Keratinocyte (primary cell): ENCODE measurements around the gene FXR1. TPM values are rescaled to one million over a fixed set of nuclear protein-coding genes. Genes with fewer than 3 reads are reported as not detected.

Experiments
- DNase-seq: peaks from one replicate; pipeline ENCODE4 v3.0.0-alpha.2; 2011; ENCODE audit warnings: low read depth, missing footprints, low spot score
- FAIRE-seq: peaks from 2 replicates; lab custom pipeline; 2011; peaks lifted over from hg19 to GRCh38; lab: Jason Lieb, UNC
- H2AFZ ChIP-seq: 2 replicates; pipeline ENCODE4 v1.6.0; 2012; ENCODE audit warnings: low read length, control low read depth, inconsistent platforms; ENCODE audit not compliant: control insufficient read depth
- H3K27ac ChIP-seq: 2 replicates; pipeline ENCODE4 v1.5.1; 2011; ENCODE audit warnings: low read length; ENCODE audit not compliant: control insufficient read depth, insufficient read depth
- H3K27me3 ChIP-seq: 3 replicates; pipeline ENCODE4 v1.6.0; 2011; ENCODE audit warnings: low read length; ENCODE audit not compliant: control insufficient read depth, insufficient read depth; ENCODE audit errors: extremely low read depth
- H3K36me3 ChIP-seq, 2 experiments: 2 replicates in 1 of 2; 3 replicates in 1 of 2; pipeline ENCODE4 v1.5.1; 2011; ENCODE audit warnings: low read length in 2 of 2, mild to moderate bottlenecking in 1 of 2; ENCODE audit not compliant: control insufficient read depth in 2 of 2, insufficient read depth in 2 of 2; ENCODE audit errors: extremely low read depth in 1 of 2
- H3K4me1 ChIP-seq: 3 replicates; pipeline ENCODE4 v1.5.1; 2011; ENCODE audit warnings: low read length; ENCODE audit not compliant: control insufficient read depth, insufficient read depth; ENCODE audit errors: extremely low read depth
- H3K4me2 ChIP-seq: 3 replicates; pipeline ENCODE4 v1.6.0; 2011; ENCODE audit warnings: low read depth, low read length; ENCODE audit not compliant: control insufficient read depth, insufficient read depth; ENCODE audit errors: extremely low read depth
- H3K4me3 ChIP-seq, 3 experiments: fragments of 200-600 bp in 1 of 3; sonication (generic) in 1 of 3; 2 replicates in 2 of 3; 3 replicates in 1 of 3; pipeline ENCODE4 v1.5.1; 2011 to 2016; ENCODE audit warnings: low read length in 3 of 3, mild to moderate bottlenecking in 3 of 3, control low read depth in 2 of 3, inconsistent platforms in 1 of 3, low read depth in 1 of 3, mixed read lengths in 1 of 3, mixed run types in 1 of 3, moderate library complexity in 1 of 3; ENCODE audit not compliant: control insufficient read depth in 2 of 3, insufficient read depth in 2 of 3; ENCODE audit errors: extremely low read depth in 1 of 3
- H3K79me2 ChIP-seq: 2 replicates; pipeline ENCODE4 v1.6.0; 2012; ENCODE audit warnings: low read length; ENCODE audit not compliant: control insufficient read depth, insufficient read depth
- H3K9ac ChIP-seq: 3 replicates; pipeline ENCODE4 v1.6.0; 2011; ENCODE audit warnings: low read length; ENCODE audit not compliant: control insufficient read depth, insufficient read depth; ENCODE audit errors: extremely low read depth
- H3K9me1 ChIP-seq: 3 replicates; pipeline ENCODE4 v1.6.0; 2011; ENCODE audit warnings: low read length; ENCODE audit not compliant: control insufficient read depth, insufficient read depth; ENCODE audit errors: extremely low read depth
- H3K9me3 ChIP-seq: 2 replicates; pipeline ENCODE4 v1.5.1; 2012; ENCODE audit warnings: low read depth, low read length; ENCODE audit not compliant: control insufficient read depth
- H4K20me1 ChIP-seq: 3 replicates; pipeline ENCODE4 v1.6.0; 2011; ENCODE audit warnings: low read length; ENCODE audit not compliant: control insufficient read depth, insufficient read depth; ENCODE audit errors: extremely low read depth
- EZH2 ChIP-seq: IDR thresholded peaks from one replicate; pipeline ENCODE4 v1.6.1; 2012; ENCODE audit warnings: inconsistent platforms, mild to moderate bottlenecking, low read length, moderate library complexity
- dilution Hi-C: fragments of 300-500 bp; cut with MboI; formaldehyde crosslinking; loops from one replicate; pipeline ENCODE4 v1.7.0; 2020; ENCODE audit warnings: low sequenced_read_pairs; ENCODE audit not compliant: extremely low pct_ligation_motif_present
- polyA plus RNA-seq, 5 experiments: library from polyadenylated mRNA; depleted of rRNA in 3 of 5; stranded (reverse) in 3 of 5; stranded (forward) in 1 of 5; unstranded in 1 of 5; fragments of >200 nt; gene quantifications; 1 replicate in 1 of 5; 2 replicates in 3 of 5; 3 replicates in 1 of 5; pipeline versions ENCODE4 v1.2.1 to v1.2.3, GENCODE V29; 2011 to 2012; ENCODE audit warnings: missing spikeins in 2 of 5, low read depth in 1 of 5, low replicate concordance in 1 of 5
- TF ChIP-seq, protein P1 (sequence below), 3 experiments: IDR thresholded peaks in 1 of 3; conservative IDR thresholded peaks in 1 of 3; optimal IDR thresholded peaks in 1 of 3; 2 replicates in 2 of 3; 3 replicates in 1 of 3; pipeline versions ENCODE3 to v1.5.1; 2011; ENCODE audit warnings: low read length in 3 of 3, mild to moderate bottlenecking in 3 of 3, moderate library complexity in 2 of 3, control low read depth in 1 of 3, inconsistent platforms in 1 of 3; ENCODE audit not compliant: insufficient read depth in 2 of 3; ENCODE audit errors: extremely low read depth in 1 of 3

FXR1 gene
- polyA plus RNA-seq, 1 donor (not counting 4 experiments of a cell fraction or from before 2014, with no cell fraction given) = 125 TPM

DNA sequence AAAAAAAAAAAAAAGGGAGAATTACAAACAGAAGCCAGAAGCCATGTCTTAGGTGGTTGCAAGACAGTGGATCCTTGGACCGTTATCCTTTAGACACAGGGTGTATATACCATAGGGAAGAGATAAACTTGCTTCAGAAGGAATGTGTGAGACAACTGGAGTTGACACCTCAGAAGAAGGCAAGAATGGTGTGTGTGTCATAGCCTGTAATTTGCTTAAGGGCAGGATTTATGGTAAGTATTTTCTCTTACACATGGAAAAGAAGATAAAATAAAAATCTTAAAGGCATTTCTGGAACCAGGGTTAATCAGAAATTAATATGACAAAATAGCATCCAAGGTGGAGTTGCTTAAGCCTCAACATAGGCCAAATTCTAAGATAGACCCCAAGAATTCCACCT lies 96.3 kb downstream of the FXR1 start:
- DNase-seq (no peak), FAIRE-seq (no peak)
- Histone ChIP-seq H3K27me3 (no peaks in the 10 kb centered on the region), H3K9ac (no peak overlapping the region), H3K4me2 (no peak overlapping the region), H3K9me1 (no peaks in the 10 kb centered on the region), H3K4me1 (no peaks in the 10 kb centered on the region), H3K36me3 (no peaks in the 10 kb centered on the region), H3K79me2 (no peaks in the 10 kb centered on the region), H4K20me1 (no peaks in the 10 kb centered on the region), H2AFZ (no peak overlapping the region), H3K27ac (no peak overlapping the region), H3K4me3 (no peak overlapping the region), H3K9me3 (no peaks in the 10 kb centered on the region)
- dilution Hi-C loops = no loop called here
- TF ChIP-seq, protein P1, sequence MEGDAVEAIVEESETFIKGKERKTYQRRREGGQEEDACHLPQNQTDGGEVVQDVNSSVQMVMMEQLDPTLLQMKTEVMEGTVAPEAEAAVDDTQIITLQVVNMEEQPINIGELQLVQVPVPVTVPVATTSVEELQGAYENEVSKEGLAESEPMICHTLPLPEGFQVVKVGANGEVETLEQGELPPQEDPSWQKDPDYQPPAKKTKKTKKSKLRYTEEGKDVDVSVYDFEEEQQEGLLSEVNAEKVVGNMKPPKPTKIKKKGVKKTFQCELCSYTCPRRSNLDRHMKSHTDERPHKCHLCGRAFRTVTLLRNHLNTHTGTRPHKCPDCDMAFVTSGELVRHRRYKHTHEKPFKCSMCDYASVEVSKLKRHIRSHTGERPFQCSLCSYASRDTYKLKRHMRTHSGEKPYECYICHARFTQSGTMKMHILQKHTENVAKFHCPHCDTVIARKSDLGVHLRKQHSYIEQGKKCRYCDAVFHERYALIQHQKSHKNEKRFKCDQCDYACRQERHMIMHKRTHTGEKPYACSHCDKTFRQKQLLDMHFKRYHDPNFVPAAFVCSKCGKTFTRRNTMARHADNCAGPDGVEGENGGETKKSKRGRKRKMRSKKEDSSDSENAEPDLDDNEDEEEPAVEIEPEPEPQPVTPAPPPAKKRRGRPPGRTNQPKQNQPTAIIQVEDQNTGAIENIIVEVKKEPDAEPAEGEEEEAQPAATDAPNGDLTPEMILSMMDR (optimal IDR thresholded peaks at IDR 0.05 in 1 of 3, IDR thresholded peaks at IDR 0.05 in 1 of 3, conservative IDR thresholded peaks at IDR 0.05 in 1 of 3; ENCODE audit: extremely low read depth in 1 of 3, insufficient read depth in 2 of 3, low read length in 3 of 3) = no peak

DNA sequence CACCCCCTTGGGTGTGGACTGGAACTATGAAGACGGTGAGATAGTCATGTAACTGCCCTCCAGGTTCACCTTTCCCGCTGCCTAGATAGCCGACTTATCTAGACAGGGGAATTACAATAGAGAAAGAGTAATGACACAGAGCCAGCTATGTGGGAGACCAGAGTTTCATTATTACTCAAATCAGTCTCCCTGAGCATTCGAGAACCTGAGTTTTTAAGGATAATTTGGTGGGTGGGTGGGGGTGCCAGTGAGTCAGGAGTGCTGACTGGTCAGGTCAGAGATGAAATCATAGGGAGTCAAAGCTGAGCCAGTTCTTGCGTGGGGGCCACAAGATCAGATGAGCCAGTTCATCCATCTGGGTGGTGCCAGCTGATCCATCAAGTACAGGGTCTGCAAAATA lies 96.8 kb downstream of the FXR1 start:
- Histone ChIP-seq H3K4me2 (no peak overlapping the region), H3K9me3 (no peaks in the 10 kb centered on the region), H3K79me2 (no peaks in the 10 kb centered on the region), H3K4me1 (no peaks in the 10 kb centered on the region), H3K9ac (no peak overlapping the region), H3K27me3 (no peaks in the 10 kb centered on the region), H3K4me3 (no peak overlapping the region), H3K36me3 (no peaks in the 10 kb centered on the region), H4K20me1 (no peaks in the 10 kb centered on the region), H2AFZ (no peak overlapping the region), H3K27ac (no peak overlapping the region), H3K9me1 (no peaks in the 10 kb centered on the region)
- DNase-seq (no peak), FAIRE-seq (no peak)
- TF ChIP-seq, protein P1 (optimal IDR thresholded peaks at IDR 0.05 in 1 of 3, IDR thresholded peaks at IDR 0.05 in 1 of 3, conservative IDR thresholded peaks at IDR 0.05 in 1 of 3; ENCODE audit: extremely low read depth in 1 of 3, insufficient read depth in 2 of 3, low read length in 3 of 3) = no peak
- TF ChIP-seq EZH2 = no peak
- dilution Hi-C loops = no loop called here
